ENCODE measurements around the gene PDE4B.

Gene PDE4B

DNA sequence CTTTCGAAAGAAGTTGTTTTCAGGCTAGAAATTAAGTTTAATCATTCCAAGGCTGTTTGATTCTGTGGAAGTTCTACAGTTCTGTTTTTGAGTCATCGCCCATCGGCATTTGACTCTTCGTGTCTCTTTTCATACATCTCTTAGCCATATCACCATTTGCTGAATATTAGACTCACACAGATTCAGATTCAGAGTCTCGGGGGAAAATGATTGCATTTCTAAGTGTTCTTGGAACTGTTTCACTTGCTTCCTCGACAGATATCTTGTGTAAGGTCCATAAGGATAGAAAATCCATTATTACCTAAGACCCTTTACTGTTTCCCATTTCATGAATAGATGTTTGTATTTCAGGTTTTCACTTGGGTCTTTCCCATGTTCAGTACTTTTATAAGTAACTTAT, 504.3 kb downstream of the PDE4B start:
- no peaks in the 10 kb centered on the region for H3K79me2 ChIP-seq

DNA sequence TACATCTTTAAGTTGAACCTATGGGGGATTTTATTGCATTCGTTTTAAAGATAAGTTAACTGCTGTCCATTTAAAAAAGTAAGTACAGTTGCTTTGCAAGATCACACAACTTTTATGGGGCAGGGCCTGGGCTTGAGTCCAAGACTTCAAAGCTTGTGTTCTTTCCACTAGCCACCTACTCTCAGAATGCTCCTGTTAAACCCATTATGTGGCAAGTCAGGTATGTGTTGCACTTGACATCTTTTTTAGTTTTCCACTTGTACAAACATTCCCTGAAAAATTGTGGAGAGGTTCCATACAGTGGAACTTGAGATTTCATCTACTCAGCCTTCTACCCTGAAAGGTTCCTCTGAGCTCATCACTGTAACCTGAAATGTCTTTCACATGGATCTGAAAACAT, 505.8 kb downstream of the PDE4B start:
- TF ChIP-seq, protein P1, sequence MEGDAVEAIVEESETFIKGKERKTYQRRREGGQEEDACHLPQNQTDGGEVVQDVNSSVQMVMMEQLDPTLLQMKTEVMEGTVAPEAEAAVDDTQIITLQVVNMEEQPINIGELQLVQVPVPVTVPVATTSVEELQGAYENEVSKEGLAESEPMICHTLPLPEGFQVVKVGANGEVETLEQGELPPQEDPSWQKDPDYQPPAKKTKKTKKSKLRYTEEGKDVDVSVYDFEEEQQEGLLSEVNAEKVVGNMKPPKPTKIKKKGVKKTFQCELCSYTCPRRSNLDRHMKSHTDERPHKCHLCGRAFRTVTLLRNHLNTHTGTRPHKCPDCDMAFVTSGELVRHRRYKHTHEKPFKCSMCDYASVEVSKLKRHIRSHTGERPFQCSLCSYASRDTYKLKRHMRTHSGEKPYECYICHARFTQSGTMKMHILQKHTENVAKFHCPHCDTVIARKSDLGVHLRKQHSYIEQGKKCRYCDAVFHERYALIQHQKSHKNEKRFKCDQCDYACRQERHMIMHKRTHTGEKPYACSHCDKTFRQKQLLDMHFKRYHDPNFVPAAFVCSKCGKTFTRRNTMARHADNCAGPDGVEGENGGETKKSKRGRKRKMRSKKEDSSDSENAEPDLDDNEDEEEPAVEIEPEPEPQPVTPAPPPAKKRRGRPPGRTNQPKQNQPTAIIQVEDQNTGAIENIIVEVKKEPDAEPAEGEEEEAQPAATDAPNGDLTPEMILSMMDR (IDR thresholded peaks at IDR 0.05), result no peak
- no peak overlapping the region for H3K27ac ChIP-seq
- no peak overlapping the region for H3K4me3 ChIP-seq (ENCODE audit: low read depth, low read length)
- H3K79me2 ChIP-seq, result no peaks in the 10 kb centered on the region
- no peaks in the 10 kb centered on the region for H3K36me3 ChIP-seq (ENCODE audit: control insufficient read depth, insufficient read depth, low read length)
- no peak overlapping the region for H3K4me2 ChIP-seq (ENCODE audit: low read length)
- H2AFZ ChIP-seq, result no peak overlapping the region
- no peaks in the 10 kb centered on the region for H3K9me3 ChIP-seq (ENCODE audit: control insufficient read depth, low read length)
- no peaks in the 10 kb centered on the region for H3K4me1 ChIP-seq
- H3K9ac ChIP-seq, result no peak overlapping the region
- H3K27me3 ChIP-seq (ENCODE audit: control insufficient read depth, insufficient read depth, low read length), result no peaks in the 10 kb centered on the region

More for the DNA sequence above, 504.3 kb downstream of the PDE4B start:
- H3K9me3 ChIP-seq (ENCODE audit: control insufficient read depth, low read length), result no peaks in the 10 kb centered on the region
- H3K4me2 ChIP-seq (ENCODE audit: low read length), result no peak overlapping the region
- H3K4me1 ChIP-seq, result no peaks in the 10 kb centered on the region
- no peak overlapping the region for H2AFZ ChIP-seq
- no peaks in the 10 kb centered on the region for H3K36me3 ChIP-seq (ENCODE audit: control insufficient read depth, insufficient read depth, low read length)
- H3K27ac ChIP-seq, result no peak overlapping the region
- no peak overlapping the region for H3K4me3 ChIP-seq (ENCODE audit: low read depth, low read length)
- TF ChIP-seq, protein P1 (IDR thresholded peaks at IDR 0.05), result no peak
- H3K27me3 ChIP-seq (ENCODE audit: control insufficient read depth, insufficient read depth, low read length), result no peaks in the 10 kb centered on the region
- H3K9ac ChIP-seq, result no peak overlapping the region

DNA sequence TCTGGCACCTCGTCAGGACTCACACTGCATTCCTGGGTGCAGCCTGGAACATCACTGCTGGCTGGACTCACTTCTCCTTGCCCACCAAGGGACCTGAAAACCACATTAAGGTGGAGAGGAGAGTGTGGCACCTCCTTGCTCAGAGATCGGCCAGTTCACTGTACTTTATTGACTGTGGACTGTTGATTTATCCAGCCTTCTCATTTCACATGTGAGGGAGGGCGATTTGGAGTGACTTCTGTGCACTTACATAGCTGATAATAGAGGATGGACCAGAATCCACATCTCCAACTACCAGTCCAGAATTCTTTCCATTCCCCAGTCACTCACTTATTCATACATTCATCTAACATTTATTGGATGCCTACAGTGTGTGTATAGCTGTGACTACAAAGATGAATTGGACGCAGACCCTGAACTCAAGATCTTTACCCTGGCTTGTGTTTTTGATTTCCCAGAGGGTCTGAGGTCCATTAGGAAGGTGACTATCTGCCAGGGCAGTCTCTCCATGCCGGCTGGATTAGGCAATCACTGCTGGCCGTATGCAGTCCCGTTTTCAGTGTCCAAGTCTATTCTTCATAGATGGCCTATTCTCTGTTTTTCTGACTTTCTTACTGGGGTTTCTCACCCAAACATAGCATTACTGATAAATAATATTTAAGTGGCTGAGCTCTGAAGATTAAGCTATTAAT, 507.7 kb downstream of the PDE4B start:
- H3K4me2 ChIP-seq (ENCODE audit: low read length), result no peak overlapping the region
- H3K79me2 ChIP-seq, result no peaks in the 10 kb centered on the region
- no peaks in the 10 kb centered on the region for H3K27me3 ChIP-seq (ENCODE audit: control insufficient read depth, insufficient read depth, low read length)
- TF ChIP-seq, protein P1 (IDR thresholded peaks at IDR 0.05), result no peak
- H3K36me3 ChIP-seq (ENCODE audit: control insufficient read depth, insufficient read depth, low read length), result no peaks in the 10 kb centered on the region
- H3K27ac ChIP-seq, result no peak overlapping the region
- H3K4me1 ChIP-seq, result no peaks in the 10 kb centered on the region
- H3K9ac ChIP-seq, result no peak overlapping the region
- H3K9me3 ChIP-seq (ENCODE audit: control insufficient read depth, low read length), result no peaks in the 10 kb centered on the region
- no peak overlapping the region for H2AFZ ChIP-seq
- H3K4me3 ChIP-seq (ENCODE audit: low read depth, low read length), result no peak overlapping the region

DNA sequence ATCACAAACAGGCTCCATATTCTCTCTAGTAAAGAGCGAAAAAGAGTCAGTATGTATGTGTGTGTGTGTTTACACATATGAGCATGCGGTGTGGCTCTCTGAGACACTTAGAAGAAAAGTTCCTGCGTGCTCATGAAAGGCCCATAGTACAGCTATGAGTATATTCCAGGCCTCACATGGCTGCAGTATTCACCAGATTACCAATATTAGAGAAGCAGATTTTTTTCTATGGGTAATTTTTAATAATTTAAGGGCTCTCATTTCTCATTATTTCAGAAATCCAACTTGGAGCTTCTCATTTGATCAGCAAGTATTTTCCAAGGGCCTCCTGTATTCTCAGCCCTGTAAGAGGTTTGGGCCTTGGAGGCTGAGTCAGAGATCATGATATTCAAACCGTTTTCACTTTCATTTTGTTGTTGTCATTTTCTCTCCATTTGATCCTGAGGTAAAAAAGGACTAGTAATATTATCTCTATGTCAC, 508.3 kb downstream of the PDE4B start:
- Histone ChIP-seq H3K4me2 (ENCODE audit: low read length) (no peak overlapping the region), H3K36me3 (ENCODE audit: control insufficient read depth, insufficient read depth, low read length) (no peaks in the 10 kb centered on the region), H3K27me3 (ENCODE audit: control insufficient read depth, insufficient read depth, low read length) (no peaks in the 10 kb centered on the region), H3K9ac (no peak overlapping the region), H2AFZ (peak overlapping the region; percentile 46), H3K27ac (peak overlapping the region; percentile 24), H3K79me2 (no peaks in the 10 kb centered on the region), H3K9me3 (ENCODE audit: control insufficient read depth, low read length) (no peaks in the 10 kb centered on the region), H3K4me3 (ENCODE audit: low read depth, low read length) (peak overlapping the region; percentile 29), H3K4me1 (no peaks in the 10 kb centered on the region)
- TF ChIP-seq, protein P1 (IDR thresholded peaks at IDR 0.05), result no peak

All from parathyroid adenoma (tissue), 2 donors.